SU-DHL-6 (cell line): ENCODE measurements around the gene SFN.
A peak's percentile ranks its signal among the peaks of the same experiment; 100 is the strongest.

Experiments used
- H2AFZ ChIP-seq: fragments of 200-600 bp; sonication (generic); 2 replicates; pipeline ENCODE4 v1.6.1; 2014; ENCODE audit warnings: low read depth, mild to moderate bottlenecking, moderate library complexity, mixed read lengths, antibody characterized with exemption, low read length; ENCODE audit not compliant: severe bottlenecking
- H3F3A ChIP-seq: fragments of 200-600 bp; shearing (Covaris generic); 2 replicates; pipeline ENCODE4 v1.6.0; 2016; ENCODE audit warnings: antibody characterized with exemption, mild to moderate bottlenecking; ENCODE audit not compliant: insufficient read depth
- H3K27ac ChIP-seq: fragments of 200-600 bp; sonication (generic); 2 replicates; pipeline ENCODE4 v1.5.1; 2016; ENCODE audit warnings: low read depth, mild to moderate bottlenecking, low read length, moderate library complexity, mixed read lengths
- H3K27me3 ChIP-seq: fragments of 200-600 bp; sonication (generic), shearing (Covaris generic); 2 replicates; pipeline ENCODE4 v1.6.0; 2014; ENCODE audit warnings: mild to moderate bottlenecking, low read length
- H3K36me3 ChIP-seq: fragments of 200-600 bp; sonication (generic); 2 replicates; pipeline ENCODE4 v1.6.1; 2014; ENCODE audit warnings: mild to moderate bottlenecking, low read length, mixed read lengths
- H3K4me2 ChIP-seq: fragments of 300-600, 200-600 bp; shearing (Covaris generic), sonication (generic); 2 replicates; pipeline ENCODE4 v1.6.0; 2014; ENCODE audit warnings: low read length, low read depth, mild to moderate bottlenecking; ENCODE audit not compliant: poor library complexity, severe bottlenecking
- H3K4me3 ChIP-seq: fragments of 200-600 bp; sonication (generic); 2 replicates; pipeline ENCODE4 v1.5.1; 2014; ENCODE audit warnings: antibody characterized with exemption, low read length, mild to moderate bottlenecking, mixed read lengths; ENCODE audit not compliant: insufficient read depth, poor library complexity, severe bottlenecking
- H3K79me2 ChIP-seq: fragments of 200-600 bp; sonication (generic); 2 replicates; pipeline ENCODE4 v1.6.1; 2014; ENCODE audit warnings: mild to moderate bottlenecking, low read length, moderate library complexity; ENCODE audit not compliant: insufficient read depth
- H3K9ac ChIP-seq: fragments of 200-600 bp; sonication (generic); 2 replicates; pipeline ENCODE4 v1.7.0; 2014; ENCODE audit warnings: mild to moderate bottlenecking, low read length
- H3K9me2 ChIP-seq: fragments of 200-600 bp; sonication (generic); replicated peaks from 2 replicates; pipeline ENCODE4 v1.6.1; 2014; ENCODE audit warnings: low read length; ENCODE audit not compliant: insufficient read depth
- H3K9me3 ChIP-seq: fragments of 200-600 bp; sonication (generic); 2 replicates; pipeline ENCODE4 v1.6.1; 2014; ENCODE audit warnings: low read length, mixed read lengths; ENCODE audit not compliant: insufficient read depth
- H4K20me1 ChIP-seq: fragments of 200-600 bp; sonication (generic); 2 replicates; pipeline ENCODE4 v1.6.1; 2014; ENCODE audit warnings: low read depth, mild to moderate bottlenecking, antibody characterized with exemption, low read length, moderate library complexity, mixed read lengths
- EZH2phosphoT487 ChIP-seq: fragments of 200-600 bp; sonication (generic), shearing (Covaris generic); conservative IDR thresholded peaks from 2 replicates; pipeline ENCODE4 v1.6.1; 2018; ENCODE audit warnings: mild to moderate bottlenecking, antibody characterized with exemption, low read length, moderate library complexity, mixed read lengths
- TF ChIP-seq, protein P1 (sequence below): fragments of 200-600 bp; sonication (generic); IDR thresholded peaks from one replicate; pipeline ENCODE4 v1.5.1; 2017; ENCODE audit warnings: antibody characterized with exemption, mild to moderate bottlenecking, low read length, moderate library complexity; ENCODE audit not compliant: insufficient read depth, poor library complexity, severe bottlenecking

The SFN gene

DNA sequence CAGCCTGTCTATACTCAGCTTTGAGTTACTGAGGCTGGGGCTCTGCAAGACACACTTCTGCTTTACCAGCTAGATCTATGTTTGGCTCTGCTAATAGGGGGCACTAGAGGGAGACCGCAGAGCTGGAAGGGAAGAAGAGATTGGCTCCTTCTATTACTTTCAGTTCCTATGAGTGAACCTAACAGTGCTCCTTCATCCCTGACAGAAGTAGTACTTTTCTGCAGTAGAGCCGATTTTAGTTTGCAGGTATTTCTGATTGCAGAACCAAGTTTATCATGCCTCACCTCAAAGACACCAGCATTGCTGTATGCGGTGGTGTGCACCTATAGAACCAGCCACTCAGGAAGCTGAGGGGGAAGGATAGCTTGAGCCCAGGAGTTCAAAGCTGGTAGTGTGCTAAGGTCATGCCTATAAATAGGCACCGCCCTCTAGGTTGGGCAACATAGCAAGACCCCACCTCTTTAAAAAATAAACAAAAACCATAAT lies 42.1 kb upstream of the SFN start:
- no peak overlapping the region for H2AFZ ChIP-seq
- no peak overlapping the region for H3K9ac ChIP-seq
- TF ChIP-seq EZH2phosphoT487 = no peak
- TF ChIP-seq, protein P1, sequence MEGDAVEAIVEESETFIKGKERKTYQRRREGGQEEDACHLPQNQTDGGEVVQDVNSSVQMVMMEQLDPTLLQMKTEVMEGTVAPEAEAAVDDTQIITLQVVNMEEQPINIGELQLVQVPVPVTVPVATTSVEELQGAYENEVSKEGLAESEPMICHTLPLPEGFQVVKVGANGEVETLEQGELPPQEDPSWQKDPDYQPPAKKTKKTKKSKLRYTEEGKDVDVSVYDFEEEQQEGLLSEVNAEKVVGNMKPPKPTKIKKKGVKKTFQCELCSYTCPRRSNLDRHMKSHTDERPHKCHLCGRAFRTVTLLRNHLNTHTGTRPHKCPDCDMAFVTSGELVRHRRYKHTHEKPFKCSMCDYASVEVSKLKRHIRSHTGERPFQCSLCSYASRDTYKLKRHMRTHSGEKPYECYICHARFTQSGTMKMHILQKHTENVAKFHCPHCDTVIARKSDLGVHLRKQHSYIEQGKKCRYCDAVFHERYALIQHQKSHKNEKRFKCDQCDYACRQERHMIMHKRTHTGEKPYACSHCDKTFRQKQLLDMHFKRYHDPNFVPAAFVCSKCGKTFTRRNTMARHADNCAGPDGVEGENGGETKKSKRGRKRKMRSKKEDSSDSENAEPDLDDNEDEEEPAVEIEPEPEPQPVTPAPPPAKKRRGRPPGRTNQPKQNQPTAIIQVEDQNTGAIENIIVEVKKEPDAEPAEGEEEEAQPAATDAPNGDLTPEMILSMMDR = peak; percentile 55
- no peaks in the 10 kb centered on the region for H3K36me3 ChIP-seq
- H3K79me2 ChIP-seq = no peaks in the 10 kb centered on the region
- no peaks in the 10 kb centered on the region for H4K20me1 ChIP-seq
- no peaks in the 10 kb centered on the region for H3K9me2 ChIP-seq
- peak overlapping the region; percentile 43 for H3K4me2 ChIP-seq
- H3K4me3 ChIP-seq = no peak overlapping the region
- H3K27ac ChIP-seq = peak overlapping the region; percentile 53
- H3F3A ChIP-seq = peaks cover 11% of the 10 kb centered on the region
- H3K27me3 ChIP-seq = no peaks in the 10 kb centered on the region
- H3K9me3 ChIP-seq = no peaks in the 10 kb centered on the region

- no peaks in the 10 kb centered on the region for H3K9me3 ChIP-seq
- no peaks in the 10 kb centered on the region for H3K27me3 ChIP-seq
- no peak overlapping the region for H3K4me2 ChIP-seq
- H3K27ac ChIP-seq = no peak overlapping the region
- TF ChIP-seq EZH2phosphoT487 = no peak
- TF ChIP-seq, protein P1 = no peak
- H3K79me2 ChIP-seq = peaks cover 6% of the 10 kb centered on the region; the same call in 1 of the 2 replicates
- no peaks in the 10 kb centered on the region for H4K20me1 ChIP-seq
- no peak overlapping the region for H3K9ac ChIP-seq
- H3K4me3 ChIP-seq = no peak overlapping the region
- H3F3A ChIP-seq = peaks cover 11% of the 10 kb centered on the region
- no peaks in the 10 kb centered on the region for H3K36me3 ChIP-seq
- no peaks in the 10 kb centered on the region for H3K9me2 ChIP-seq
- no peak overlapping the region for H2AFZ ChIP-seq
These were observed 40.1 kb upstream of the SFN start for GRCh38 chr1:26822737-26823395.

DNA sequence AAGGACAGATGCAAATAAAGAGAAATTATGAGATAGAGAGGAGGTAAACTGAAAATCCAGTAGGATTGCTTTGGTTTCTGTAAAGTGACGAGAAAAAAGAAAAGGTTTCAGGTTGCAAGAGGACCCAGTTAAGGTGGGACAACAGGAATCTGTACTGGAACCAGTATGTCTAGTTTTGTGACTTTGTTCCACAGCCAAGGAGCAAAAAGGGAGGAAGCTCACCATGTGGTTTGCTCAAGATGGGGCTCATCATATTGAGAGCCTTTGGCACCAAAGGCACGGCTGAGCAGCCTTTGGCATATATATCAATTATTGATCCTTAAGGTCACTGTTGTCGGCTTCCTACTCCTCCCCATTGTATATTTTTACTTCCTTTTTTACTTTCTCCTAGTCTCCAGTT lies 38.2 kb upstream of the SFN start:
- H3F3A ChIP-seq = peaks cover 11% of the 10 kb centered on the region
- no peak overlapping the region for H3K4me3 ChIP-seq
- H3K36me3 ChIP-seq = no peaks in the 10 kb centered on the region
- peaks cover 6% of the 10 kb centered on the region; the same call in 1 of the 2 replicates for H3K79me2 ChIP-seq
- no peak overlapping the region for H3K4me2 ChIP-seq
- no peaks in the 10 kb centered on the region for H4K20me1 ChIP-seq
- no peak overlapping the region for H3K9ac ChIP-seq
- no peak overlapping the region for H3K27ac ChIP-seq
- no peaks in the 10 kb centered on the region for H3K27me3 ChIP-seq
- TF ChIP-seq EZH2phosphoT487 = no peak
- TF ChIP-seq, protein P1 = no peak
- H3K9me3 ChIP-seq = no peaks in the 10 kb centered on the region
- H2AFZ ChIP-seq = no peak overlapping the region
- H3K9me2 ChIP-seq = no peaks in the 10 kb centered on the region
